Measurements from ENCODE around the gene FFAR1. TPM values are rescaled to one million over a fixed set of nuclear protein-coding genes. Genes with fewer than 3 reads are reported as not detected.
A peak's percentile ranks its signal among the peaks of the same experiment; 100 is the strongest.

Gene FFAR1, protein sequence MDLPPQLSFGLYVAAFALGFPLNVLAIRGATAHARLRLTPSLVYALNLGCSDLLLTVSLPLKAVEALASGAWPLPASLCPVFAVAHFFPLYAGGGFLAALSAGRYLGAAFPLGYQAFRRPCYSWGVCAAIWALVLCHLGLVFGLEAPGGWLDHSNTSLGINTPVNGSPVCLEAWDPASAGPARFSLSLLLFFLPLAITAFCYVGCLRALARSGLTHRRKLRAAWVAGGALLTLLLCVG (N-terminal part only)
- total RNA-seq = not detected

DNA sequence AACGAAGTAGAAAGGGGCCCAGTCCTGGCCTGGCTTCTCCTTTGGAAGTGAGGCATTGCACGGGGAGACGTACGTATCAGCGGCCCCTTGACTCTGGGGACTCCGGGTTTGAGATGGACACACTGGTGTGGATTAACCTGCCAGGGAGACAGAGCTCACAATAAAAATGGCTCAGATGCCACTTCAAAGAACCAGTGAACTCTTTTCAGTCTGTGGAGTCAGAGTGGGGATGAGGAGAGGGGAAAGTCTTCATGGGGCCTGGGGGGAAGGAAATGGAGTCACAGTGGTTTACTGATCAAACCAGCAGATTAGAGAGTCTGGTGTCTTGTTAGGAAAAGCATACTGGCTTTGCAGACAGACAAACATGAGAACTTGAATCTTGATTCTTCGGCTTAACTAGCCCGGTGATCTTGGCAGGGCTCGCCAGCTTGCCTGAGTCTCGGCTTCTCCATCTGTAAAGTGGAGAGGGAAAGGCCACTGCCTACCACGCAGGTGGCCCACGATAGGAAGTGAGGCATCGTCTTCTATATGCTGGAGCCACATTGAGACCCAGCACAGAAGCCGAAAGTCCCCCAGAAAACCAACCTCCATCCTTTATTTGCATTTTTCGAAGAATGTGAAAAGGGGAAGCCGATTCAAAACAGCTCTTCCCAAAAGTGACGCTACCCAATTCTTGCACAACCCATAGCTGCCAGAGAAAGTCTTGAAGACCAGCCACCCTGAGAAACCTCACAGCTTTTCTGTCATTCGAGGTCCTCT is at the start of gene FFAR1:
FFAR1 (plus strand) TSS at position 732 of the 759 bp plus-strand sequence. CDS start 3,650 bp downstream, outside the sequence.
- Mint-ChIP-seq H3K4me1 (peaks cover 26% of the 10 kb centered on the region), H3K27me3 (peaks cover 43% of the 10 kb centered on the region), H3K27ac (peak within 1 kb of the TSS; percentile 55), H3K9me3 (no peaks in the 10 kb centered on the region), H3K36me3 (ENCODE audit: low read depth) (no peaks in the 10 kb centered on the region), H3K4me3 (peak within 1 kb of the TSS; percentile 6)
- ChIA-PET POLR2A (interaction anchor here (0.8 to 1.3 kb wide), 2 partner anchors 115 to 121 kb away, joined by 3 to 7 read pairs; no protein-coding TSS in a partner anchor), CTCF (interaction anchor here (1.7 to 4.1 kb wide), 3 partner anchors 116 to 148 kb away, joined by 6 to 16 read pairs (median 7); no protein-coding TSS in a partner anchor)
- peak; percentile 41 for DNase-seq

DNA sequence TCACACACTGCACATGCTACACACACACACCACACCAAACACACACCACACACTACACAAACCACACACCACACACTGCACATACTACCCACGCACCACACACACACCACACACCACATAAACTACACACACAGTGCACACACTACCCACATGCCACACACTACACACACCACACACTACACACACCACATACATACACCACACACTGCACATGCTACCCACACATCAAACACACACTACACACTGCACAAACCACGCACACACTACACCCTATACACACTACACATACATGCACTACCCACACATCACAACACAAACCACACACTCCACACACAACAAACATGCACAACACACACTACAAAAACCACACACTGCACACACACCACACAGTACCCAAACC is 49.8 kb upstream of the FFAR1 start:
- no peak overlapping the region for H3K4me3 Mint-ChIP-seq
- no peaks in the 10 kb centered on the region for H3K36me3 Mint-ChIP-seq (ENCODE audit: low read depth)
- ChIA-PET CTCF (no interaction called here), POLR2A (no interaction called here)
- peaks cover 2% of the 10 kb centered on the region for H3K27me3 Mint-ChIP-seq
- no peak overlapping the region for H3K27ac Mint-ChIP-seq
- H3K9me3 Mint-ChIP-seq = no peaks in the 10 kb centered on the region
- peaks cover 8% of the 10 kb centered on the region for H3K4me1 Mint-ChIP-seq
- DNase-seq = no peak

DNA sequence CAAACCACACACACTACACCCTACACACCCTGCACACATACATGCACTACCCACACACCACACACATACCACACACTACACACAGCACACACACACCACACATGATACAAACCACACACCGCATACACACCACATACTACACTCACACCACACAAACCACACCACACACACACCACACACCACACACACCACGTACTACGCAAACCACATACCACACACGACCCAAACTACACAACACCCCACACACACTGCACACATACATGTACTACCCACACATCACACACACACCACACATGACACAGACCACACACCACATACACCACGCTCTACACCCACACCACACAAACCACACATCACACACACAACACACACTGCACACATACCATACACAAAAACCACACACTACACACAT is 49.1 kb upstream of the FFAR1 start:
- no peak for DNase-seq
- H3K9me3 Mint-ChIP-seq = no peaks in the 10 kb centered on the region
- ChIA-PET POLR2A (no interaction called here), CTCF (no interaction called here)
- H3K4me1 Mint-ChIP-seq = peaks cover 8% of the 10 kb centered on the region
- no peaks in the 10 kb centered on the region for H3K36me3 Mint-ChIP-seq (ENCODE audit: low read depth)
- no peak overlapping the region for H3K4me3 Mint-ChIP-seq
- H3K27me3 Mint-ChIP-seq = no peaks in the 10 kb centered on the region
- no peak overlapping the region for H3K27ac Mint-ChIP-seq

DNA sequence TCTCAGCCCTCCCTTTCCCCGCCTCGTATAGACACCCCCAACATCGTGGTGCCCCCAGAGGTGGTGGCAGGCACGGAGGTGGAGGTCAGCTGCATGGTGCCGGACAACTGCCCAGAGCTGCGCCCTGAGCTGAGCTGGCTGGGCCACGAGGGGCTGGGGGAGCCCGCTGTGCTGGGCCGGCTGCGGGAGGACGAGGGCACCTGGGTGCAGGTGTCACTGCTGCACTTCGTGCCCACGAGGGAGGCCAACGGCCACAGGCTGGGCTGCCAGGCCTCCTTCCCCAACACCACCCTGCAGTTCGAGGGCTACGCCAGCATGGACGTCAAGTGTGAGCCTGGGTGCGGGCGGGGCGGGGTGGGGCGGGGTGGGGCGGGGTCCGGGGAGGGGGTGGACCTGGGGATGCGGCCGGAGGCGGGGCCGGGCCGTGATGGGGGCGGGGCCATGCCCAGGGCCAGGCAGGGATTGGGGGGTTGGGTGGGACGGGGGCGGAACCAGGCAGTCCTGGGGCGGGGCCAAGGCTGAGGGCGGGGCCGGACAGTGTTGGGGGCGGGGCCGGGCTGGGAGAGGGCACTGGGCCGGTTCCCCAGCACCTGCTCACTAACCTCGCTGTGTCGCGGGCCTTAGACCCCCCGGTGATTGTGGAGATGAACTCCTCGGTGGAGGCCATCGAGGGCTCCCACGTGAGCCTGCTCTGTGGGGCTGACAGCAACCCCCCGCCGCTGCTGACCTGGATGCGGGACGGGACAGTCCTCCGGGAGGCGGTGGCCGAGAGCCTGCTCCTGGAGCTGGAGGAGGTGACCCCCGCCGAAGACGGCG is 48.0 kb upstream of the FFAR1 start:
- H3K27ac Mint-ChIP-seq = no peak overlapping the region
- DNase-seq = no peak
- H3K27me3 Mint-ChIP-seq = no peaks in the 10 kb centered on the region
- ChIA-PET CTCF (no interaction called here), POLR2A (no interaction called here)
- no peaks in the 10 kb centered on the region for H3K36me3 Mint-ChIP-seq (ENCODE audit: low read depth)
- peaks cover 8% of the 10 kb centered on the region for H3K4me1 Mint-ChIP-seq
- no peaks in the 10 kb centered on the region for H3K9me3 Mint-ChIP-seq
- H3K4me3 Mint-ChIP-seq = no peak overlapping the region

DNA sequence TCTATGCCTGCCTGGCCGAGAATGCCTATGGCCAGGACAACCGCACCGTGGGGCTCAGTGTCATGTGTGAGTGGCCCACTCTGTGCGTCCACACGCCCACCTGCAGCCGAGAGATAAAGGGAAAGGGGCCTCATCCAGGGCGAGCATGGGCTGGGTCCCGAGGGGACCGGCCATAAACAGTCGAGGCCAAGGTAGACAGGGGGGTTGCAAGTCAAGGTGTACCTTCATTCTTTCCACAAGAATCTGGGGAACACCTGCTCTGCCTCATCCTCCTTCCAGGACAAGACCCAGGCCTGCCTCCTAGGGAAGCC is 47.4 kb upstream of the FFAR1 start:
- no peak overlapping the region for H3K4me3 Mint-ChIP-seq
- ChIA-PET CTCF (no interaction called here), POLR2A (no interaction called here)
- no peak for DNase-seq
- H3K4me1 Mint-ChIP-seq = peaks cover 8% of the 10 kb centered on the region
- H3K9me3 Mint-ChIP-seq = no peaks in the 10 kb centered on the region
- no peaks in the 10 kb centered on the region for H3K27me3 Mint-ChIP-seq
- H3K27ac Mint-ChIP-seq = no peak overlapping the region
- no peaks in the 10 kb centered on the region for H3K36me3 Mint-ChIP-seq (ENCODE audit: low read depth)

DNA sequence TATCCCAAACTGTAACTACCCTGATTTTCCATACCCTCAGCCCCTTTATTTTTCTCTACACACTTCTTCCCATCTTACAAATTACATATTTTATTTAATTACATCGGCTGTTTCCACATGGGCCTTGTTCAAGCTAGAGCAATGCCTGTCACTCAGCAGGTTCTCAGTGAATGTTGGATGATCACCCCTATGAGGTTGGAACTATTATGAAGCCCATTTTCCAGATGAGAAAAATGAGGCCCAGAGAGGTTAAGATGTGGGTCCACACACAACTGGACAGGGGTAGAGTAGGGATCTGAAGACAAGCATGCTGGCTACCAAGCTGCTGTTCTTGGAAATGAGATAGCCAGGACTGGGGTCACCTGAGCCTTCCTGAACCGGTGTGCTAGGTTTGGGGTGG is 45.7 kb upstream of the FFAR1 start:
- no peaks in the 10 kb centered on the region for H3K36me3 Mint-ChIP-seq (ENCODE audit: low read depth)
- no peaks in the 10 kb centered on the region for H3K9me3 Mint-ChIP-seq
- CTCF ChIA-PET = interaction anchor here (0.6 kb wide), 1 partner anchor 212 kb away, joined by 3 read pairs; no protein-coding TSS in a partner anchor
- no peak overlapping the region for H3K4me3 Mint-ChIP-seq
- POLR2A ChIA-PET = interaction anchor here (1.0 kb wide), 1 partner anchor 21 kb away, joined by 3 read pairs; no protein-coding TSS in a partner anchor
- no peaks in the 10 kb centered on the region for H3K27me3 Mint-ChIP-seq
- no peak overlapping the region for H3K27ac Mint-ChIP-seq
- DNase-seq = no peak
- H3K4me1 Mint-ChIP-seq = no peaks in the 10 kb centered on the region

DNA sequence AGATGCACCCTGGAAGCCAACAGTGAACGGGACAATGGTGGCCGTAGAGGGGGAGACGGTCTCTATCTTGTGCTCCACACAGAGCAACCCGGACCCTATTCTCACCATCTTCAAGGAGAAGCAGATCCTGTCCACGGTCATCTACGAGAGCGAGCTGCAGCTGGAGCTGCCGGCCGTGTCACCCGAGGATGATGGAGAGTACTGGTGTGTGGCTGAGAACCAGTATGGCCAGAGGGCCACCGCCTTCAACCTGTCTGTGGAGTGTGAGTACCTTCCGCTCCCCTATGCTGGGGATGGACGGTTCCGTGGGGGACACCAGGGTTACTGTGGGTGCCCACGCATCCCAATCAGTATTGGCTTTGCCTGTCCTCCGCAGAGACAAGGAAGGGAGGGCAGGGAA is 45.3 kb upstream of the FFAR1 start:
- H3K27me3 Mint-ChIP-seq = no peaks in the 10 kb centered on the region
- H3K4me3 Mint-ChIP-seq = no peak overlapping the region
- no peak for DNase-seq
- H3K27ac Mint-ChIP-seq = no peak overlapping the region
- H3K36me3 Mint-ChIP-seq (ENCODE audit: low read depth) = no peaks in the 10 kb centered on the region
- POLR2A ChIA-PET = interaction anchor here (1.0 kb wide), 1 partner anchor 21 kb away, joined by 3 read pairs; no protein-coding TSS in a partner anchor
- H3K9me3 Mint-ChIP-seq = no peaks in the 10 kb centered on the region
- no peaks in the 10 kb centered on the region for H3K4me1 Mint-ChIP-seq
- CTCF ChIA-PET = no interaction called here

DNA sequence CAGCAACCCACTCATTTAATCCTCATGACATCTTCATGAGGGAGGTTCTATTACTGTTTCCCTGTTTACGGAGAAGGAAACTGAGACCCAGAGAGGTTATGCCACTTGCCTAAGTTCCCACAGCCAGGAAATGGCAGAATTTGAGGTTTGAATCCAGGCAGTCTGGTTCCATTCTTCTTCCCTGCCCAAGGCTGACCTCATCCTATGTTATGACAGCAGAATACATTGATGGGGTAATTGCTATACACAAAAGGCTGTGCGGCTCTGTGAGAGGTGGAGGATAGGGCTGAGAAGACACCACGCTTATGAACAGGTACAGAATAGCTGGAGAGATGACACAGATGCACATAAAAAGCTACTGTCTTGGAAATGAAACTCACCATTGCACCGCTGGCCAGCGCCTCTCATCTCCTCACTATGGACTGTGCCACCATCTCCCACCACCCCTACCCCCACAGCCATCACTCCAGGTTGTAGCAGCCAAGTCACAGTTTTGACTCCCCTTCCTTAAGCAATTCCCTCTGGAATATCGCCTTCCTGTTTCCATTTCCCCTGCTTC is 44.3 kb upstream of the FFAR1 start:
- no peak overlapping the region for H3K4me3 Mint-ChIP-seq
- H3K27ac Mint-ChIP-seq = no peak overlapping the region
- ChIA-PET CTCF (no interaction called here), POLR2A (no interaction called here)
- H3K9me3 Mint-ChIP-seq = no peaks in the 10 kb centered on the region
- H3K36me3 Mint-ChIP-seq (ENCODE audit: low read depth) = no peaks in the 10 kb centered on the region
- H3K27me3 Mint-ChIP-seq = no peaks in the 10 kb centered on the region
- DNase-seq = no peak
- H3K4me1 Mint-ChIP-seq = no peaks in the 10 kb centered on the region

DNA sequence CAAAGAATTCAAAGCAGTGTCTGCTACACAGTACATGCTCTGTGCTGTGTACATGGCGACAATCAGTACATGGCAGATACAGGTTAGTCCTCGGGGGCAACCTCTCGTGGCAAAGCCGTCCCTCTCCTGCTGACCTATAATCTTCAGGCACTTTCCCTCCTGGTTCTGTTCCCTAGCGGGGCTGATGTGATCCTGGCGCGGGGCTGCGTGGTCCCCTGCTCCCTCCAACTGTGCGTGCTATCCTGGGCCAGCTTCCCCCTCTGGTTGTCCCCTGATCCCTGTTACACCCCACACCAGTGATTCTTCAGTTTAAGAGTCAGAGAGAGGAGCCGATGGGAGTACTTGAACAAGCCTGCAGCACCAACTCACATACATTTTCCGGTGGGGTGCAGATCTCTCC is 43.7 kb upstream of the FFAR1 start:
- no peaks in the 10 kb centered on the region for H3K36me3 Mint-ChIP-seq (ENCODE audit: low read depth)
- DNase-seq = no peak
- POLR2A ChIA-PET = no interaction called here
- CTCF ChIA-PET = no interaction called here
- no peak overlapping the region for H3K27ac Mint-ChIP-seq
- H3K9me3 Mint-ChIP-seq = no peaks in the 10 kb centered on the region
- no peak overlapping the region for H3K4me3 Mint-ChIP-seq
- H3K4me1 Mint-ChIP-seq = no peaks in the 10 kb centered on the region
- no peaks in the 10 kb centered on the region for H3K27me3 Mint-ChIP-seq

DNA sequence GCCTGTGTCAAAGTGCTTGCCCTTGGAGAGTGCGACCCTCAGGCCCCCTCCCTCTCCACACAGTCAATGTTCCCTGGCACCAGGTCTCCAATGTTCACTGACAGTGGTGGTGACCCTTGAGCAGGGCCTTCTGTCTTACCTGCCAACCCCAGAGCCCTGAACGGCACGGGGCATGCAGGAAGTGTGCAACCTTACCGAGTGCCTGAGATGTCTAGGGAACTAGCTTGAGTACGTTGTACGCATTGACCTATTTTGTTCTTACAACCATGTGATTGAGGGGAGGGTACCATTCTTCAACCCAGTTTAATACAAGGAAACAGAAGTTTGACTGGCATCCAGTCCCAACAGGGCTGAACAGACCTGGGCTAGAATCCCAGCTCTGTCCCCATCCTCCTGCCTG is 42.5 kb upstream of the FFAR1 start:
- no peaks in the 10 kb centered on the region for H3K36me3 Mint-ChIP-seq (ENCODE audit: low read depth)
- ChIA-PET POLR2A (no interaction called here), CTCF (no interaction called here)
- H3K9me3 Mint-ChIP-seq = no peaks in the 10 kb centered on the region
- H3K27me3 Mint-ChIP-seq = no peaks in the 10 kb centered on the region
- no peak overlapping the region for H3K4me3 Mint-ChIP-seq
- no peaks in the 10 kb centered on the region for H3K4me1 Mint-ChIP-seq
- no peak overlapping the region for H3K27ac Mint-ChIP-seq
- DNase-seq = no peak

DNA sequence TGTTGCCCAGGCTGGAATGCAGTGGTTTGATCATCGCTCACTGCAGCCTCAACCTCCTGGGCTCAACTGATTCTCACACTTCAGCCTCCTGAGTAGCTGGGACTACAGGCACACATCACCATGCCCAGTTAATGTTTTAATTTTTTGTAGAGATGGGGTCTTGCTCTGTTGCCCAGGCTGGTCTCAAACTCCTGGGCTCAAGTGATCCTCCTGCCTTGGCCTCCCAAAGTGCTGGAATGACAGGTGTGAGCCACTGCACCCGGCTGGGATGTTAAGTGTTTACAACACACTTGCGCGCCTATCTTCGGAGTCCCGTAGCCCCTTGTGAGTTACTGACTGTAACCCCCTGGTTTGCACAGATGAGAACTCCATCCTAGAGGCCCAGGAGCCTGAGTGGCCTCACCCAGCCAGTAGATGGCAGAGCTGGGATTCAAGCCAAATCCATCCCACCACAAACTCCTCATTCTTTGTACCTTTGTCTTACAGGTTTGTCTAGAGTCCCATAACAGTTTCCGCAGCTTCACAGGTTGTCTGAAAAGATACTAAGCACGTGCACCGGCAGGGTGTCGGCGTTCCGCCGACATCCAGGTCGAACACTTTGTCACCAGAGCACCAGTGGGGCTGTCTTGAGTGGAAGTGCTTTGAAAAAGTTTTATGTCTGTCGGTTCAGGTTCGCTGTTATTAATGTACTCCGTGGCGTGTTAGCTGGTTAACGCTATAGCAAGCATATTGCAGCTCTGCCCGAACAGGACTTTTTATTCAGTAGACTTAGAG is 41.0 kb upstream of the FFAR1 start:
- H3K36me3 Mint-ChIP-seq (ENCODE audit: low read depth) = no peaks in the 10 kb centered on the region
- H3K27ac Mint-ChIP-seq = no peak overlapping the region
- no peak for DNase-seq
- POLR2A ChIA-PET = no interaction called here
- H3K4me3 Mint-ChIP-seq = no peak overlapping the region
- H3K27me3 Mint-ChIP-seq = no peaks in the 10 kb centered on the region
- CTCF ChIA-PET = no interaction called here
- no peaks in the 10 kb centered on the region for H3K9me3 Mint-ChIP-seq
- no peaks in the 10 kb centered on the region for H3K4me1 Mint-ChIP-seq

DNA sequence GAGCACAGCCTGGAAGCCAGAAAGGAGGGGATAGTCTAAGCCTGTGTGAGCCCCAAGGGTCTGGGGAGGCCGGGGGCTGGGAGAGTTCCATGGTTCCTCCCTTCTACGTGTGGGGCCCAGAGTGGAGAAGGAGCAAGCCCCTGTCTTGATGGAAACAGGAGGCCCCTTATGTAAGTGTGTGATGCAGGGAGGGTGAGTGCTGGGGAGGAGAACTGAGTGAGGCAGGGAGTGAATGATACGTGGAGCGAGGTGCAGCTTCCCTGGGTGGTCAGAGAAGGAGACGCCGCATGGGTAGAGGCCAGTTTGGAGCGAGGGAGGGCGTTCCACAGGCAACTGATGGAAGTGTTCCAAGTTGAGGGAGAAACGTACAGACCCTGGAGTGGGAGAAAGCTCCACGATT is 39.8 kb upstream of the FFAR1 start:
- no peaks in the 10 kb centered on the region for H3K27me3 Mint-ChIP-seq
- H3K4me3 Mint-ChIP-seq = no peak overlapping the region
- DNase-seq = no peak
- H3K9me3 Mint-ChIP-seq = no peaks in the 10 kb centered on the region
- H3K4me1 Mint-ChIP-seq = no peaks in the 10 kb centered on the region
- H3K36me3 Mint-ChIP-seq (ENCODE audit: low read depth) = no peaks in the 10 kb centered on the region
- CTCF ChIA-PET = no interaction called here
- POLR2A ChIA-PET = no interaction called here
- H3K27ac Mint-ChIP-seq = no peak overlapping the region

DNA sequence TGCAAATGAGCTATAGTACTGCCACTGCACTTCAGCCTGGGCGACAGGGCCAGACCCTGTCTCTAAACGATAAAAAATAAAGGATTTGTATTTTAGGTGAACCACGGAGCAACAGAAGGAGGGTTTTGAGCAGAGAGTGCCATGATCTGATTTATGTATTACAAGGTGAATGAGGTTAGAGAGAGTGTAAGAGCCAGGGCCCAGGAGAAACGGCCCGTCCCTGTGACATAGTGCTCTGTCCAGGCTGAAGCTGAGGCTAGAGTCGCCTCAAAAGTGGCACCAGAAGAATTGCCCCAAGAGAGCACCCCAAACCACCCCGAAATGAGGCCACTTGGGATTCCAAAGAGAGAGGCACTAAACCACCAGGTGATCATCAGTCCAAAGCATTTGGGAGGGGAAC is 38.8 kb upstream of the FFAR1 start:
- Mint-ChIP-seq H3K27ac (no peak overlapping the region), H3K9me3 (no peaks in the 10 kb centered on the region), H3K4me1 (no peaks in the 10 kb centered on the region), H3K4me3 (no peak overlapping the region), H3K36me3 (ENCODE audit: low read depth) (no peaks in the 10 kb centered on the region), H3K27me3 (no peaks in the 10 kb centered on the region)
- ChIA-PET CTCF (no interaction called here), POLR2A (no interaction called here)
- no peak for DNase-seq

Measured in activated CD4-positive, alpha-beta memory T cell treated with anti-CD3 and anti-CD28 coated beads, Interleukin-2, amount 10 ng/mL, durations not matched to agents 7 days and 5 days (primary cell).